Liver (tissue), 9 donors: Measurements from ENCODE around the gene DOCK1. TPM values are rescaled to one million over a fixed set of nuclear protein-coding genes. Genes with fewer than 3 reads are reported as not detected.

Experiments used
- DNase-seq: peaks from one replicate; pipeline ENCODE4 v3.0.0-alpha.2; 2017; ENCODE audit warnings: low spot score
- H3K27ac ChIP-seq, 2 donors: one replicate each; pipeline ENCODE4 v1.7.0; 2013; ENCODE audit warnings: inconsistent platforms in 2 of 2, low read length in 2 of 2, control low read depth in 1 of 2, low read depth in 1 of 2, mild to moderate bottlenecking in 1 of 2
- H3K27me3 ChIP-seq, 4 donors: one replicate each; pipeline versions ENCODE4 v1.6.1 to v1.7.0; 2013; ENCODE audit warnings: low read length in 3 of 4, inconsistent platforms in 1 of 4, mild to moderate bottlenecking in 1 of 4, moderate library complexity in 1 of 4; ENCODE audit not compliant: control insufficient read depth in 4 of 4, insufficient read depth in 4 of 4
- H3K36me3 ChIP-seq, 4 donors: one replicate each; pipeline versions ENCODE4 v1.6.1 to v1.7.0; 2013; ENCODE audit warnings: low read length in 3 of 4, mild to moderate bottlenecking in 3 of 4, low read depth in 1 of 4, moderate library complexity in 1 of 4; ENCODE audit not compliant: control insufficient read depth in 4 of 4, insufficient read depth in 3 of 4
- H3K4me1 ChIP-seq, 4 donors: one replicate each; pipeline versions ENCODE4 v1.6.1 to v1.7.0; 2013; ENCODE audit warnings: low read length in 3 of 4, mild to moderate bottlenecking in 3 of 4, moderate library complexity in 1 of 4; ENCODE audit not compliant: control insufficient read depth in 4 of 4, insufficient read depth in 4 of 4
- H3K4me3 ChIP-seq, 3 donors: one replicate each; pipeline versions ENCODE4 v1.6.1 to v1.7.0; 2013; ENCODE audit warnings: low read length in 3 of 3, control low read depth in 1 of 3, low read depth in 1 of 3, mild to moderate bottlenecking in 1 of 3
- H3K9ac ChIP-seq, 2 donors: one replicate each; pipeline ENCODE4 v1.7.0; 2013; ENCODE audit warnings: low read length in 2 of 2, mild to moderate bottlenecking in 2 of 2, moderate library complexity in 2 of 2, control low read depth in 1 of 2, low read depth in 1 of 2
- H3K9me3 ChIP-seq, 4 donors: one replicate each; pipeline versions ENCODE4 v1.6.1 to v1.7.0; 2013; ENCODE audit warnings: low read length in 3 of 4; ENCODE audit not compliant: control insufficient read depth in 4 of 4
- ATF3 ChIP-seq: IDR thresholded peaks from 2 replicates; pipeline ENCODE4 v1.6.1; 2016; ENCODE audit warnings: antibody characterized with exemption
- EGR1 ChIP-seq, 2 donors: IDR thresholded peaks; 2 replicates each; pipeline ENCODE4 v1.6.1; 2016 to 2018; ENCODE audit warnings: antibody characterized with exemption in 2 of 2, low read depth in 2 of 2
- FOXA2 ChIP-seq: IDR thresholded peaks from 2 replicates; pipeline ENCODE4 v1.6.1; 2016; ENCODE audit warnings: antibody characterized with exemption
- GABPA ChIP-seq, 2 donors: IDR thresholded peaks in 1 of 2; conservative IDR thresholded peaks in 1 of 2; 2 replicates each; pipeline ENCODE4 v1.6.1; 2016; ENCODE audit warnings: antibody characterized with exemption in 2 of 2, mild to moderate bottlenecking in 1 of 2, moderate library complexity in 1 of 2
- HNF4A ChIP-seq, 2 donors: conservative IDR thresholded peaks; 2 replicates each; pipeline ENCODE4 v1.6.1; 2016; ENCODE audit warnings: antibody characterized with exemption in 2 of 2, mild to moderate bottlenecking in 2 of 2
- HNF4G ChIP-seq: IDR thresholded peaks from 2 replicates; pipeline ENCODE4 v1.6.1; 2016; ENCODE audit warnings: antibody characterized with exemption
- NR2F2 ChIP-seq: IDR thresholded peaks from 2 replicates; pipeline ENCODE4 v1.6.1; 2016; ENCODE audit warnings: antibody characterized with exemption
- RAD21 ChIP-seq, 2 donors: IDR thresholded peaks; 2 replicates each; pipeline ENCODE4 v1.6.1; 2016; ENCODE audit warnings: antibody characterized with exemption in 2 of 2, mild to moderate bottlenecking in 2 of 2
- SP1 ChIP-seq: IDR thresholded peaks from 2 replicates; pipeline ENCODE4 v1.6.1; 2018; ENCODE audit warnings: antibody characterized with exemption, mild to moderate bottlenecking
- TAF1 ChIP-seq: conservative IDR thresholded peaks from 2 replicates; pipeline ENCODE4 v1.6.1; 2016; ENCODE audit warnings: antibody characterized with exemption, mild to moderate bottlenecking
- YY1 ChIP-seq: IDR thresholded peaks from 2 replicates; pipeline ENCODE4 v1.6.1; 2016; ENCODE audit warnings: antibody characterized with exemption, mild to moderate bottlenecking
- ZBTB33 ChIP-seq: IDR thresholded peaks from 2 replicates; pipeline ENCODE4 v1.6.1; 2016; ENCODE audit warnings: antibody characterized with exemption
- WGBS: extraction: QIAGEN DNeasy Blood & Tissue Kit; methylation state at CpG from one replicate; pipeline ENCODE4 v1.1.7; 2013; 5-methylcytosine and 5-hydroxymethylcytosine counted together
- polyA plus RNA-seq, 2 donors: library from polyadenylated mRNA; stranded (reverse) in 1 of 2; unstranded in 1 of 2; fragments of 200-250 nt in 1 of 2; fragments of >200 nt in 1 of 2; fragmentation: Nextera tagmentation in 1 of 2; extraction: Ambion mirVana in 1 of 2; gene quantifications; one replicate each; pipeline versions ENCODE4 v1.2.1 to v1.2.3, GENCODE V29; 2013 to 2015
- total RNA-seq, 2 donors: library from RNA; depleted of rRNA; stranded (reverse); fragments of >200 nt; gene quantifications; one replicate each; pipeline ENCODE4 v1.2.3, GENCODE V29; 2014
- TF ChIP-seq, protein P1 (sequence below): IDR thresholded peaks from 2 replicates; pipeline ENCODE4 v1.6.1; 2016; ENCODE audit warnings: antibody characterized with exemption
- TF ChIP-seq, protein P2 (sequence below): fragments of 150-350 bp; IDR thresholded peaks from 2 replicates; pipeline ENCODE4 v1.5.1; 2017; ENCODE audit warnings: improper control_type of control experiment, low read depth, low read length; ENCODE audit not compliant: missing input control
- donor health status: healthy.
- donor health status: healthy.
- donor health status: healthy.
- donor health status: healthy.
- donor health status: healthy.

The DOCK1 gene
- total and polyA plus RNA-seq, 4 donors: 3.8 to 28.8 (median 9.1) TPM

GRCh38 chr10:127450644-127451043 lies 545.4 kb downstream of the DOCK1 start:
- no peaks in the 10 kb centered on the region for H3K9me3 ChIP-seq
- peaks cover 0 to 27% (median 8%) of the 10 kb centered on the region in 4 donors for H3K36me3 ChIP-seq
- H3K4me1 ChIP-seq: no peaks in the 10 kb centered on the region
- no peak overlapping the region for H3K27ac ChIP-seq
- no peak for TF ChIP-seq RAD21 (IDR thresholded peaks at IDR 0.05)
- TF ChIP-seq EGR1 (IDR thresholded peaks at IDR 0.05; ENCODE audit: low read depth in 2 of 2): no peak
- TF ChIP-seq NR2F2: no peak
- no peak for TF ChIP-seq ATF3
- no peak for TF ChIP-seq HNF4A (conservative IDR thresholded peaks at IDR 0.05)
- TF ChIP-seq GABPA (IDR thresholded peaks at IDR 0.05 in 1 of 2, conservative IDR thresholded peaks at IDR 0.05 in 1 of 2): no peak
- TF ChIP-seq SP1: no peak
- TF ChIP-seq, protein P1, sequence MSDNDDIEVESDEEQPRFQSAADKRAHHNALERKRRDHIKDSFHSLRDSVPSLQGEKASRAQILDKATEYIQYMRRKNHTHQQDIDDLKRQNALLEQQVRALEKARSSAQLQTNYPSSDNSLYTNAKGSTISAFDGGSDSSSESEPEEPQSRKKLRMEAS: no peak
- no peak for TF ChIP-seq ZBTB33
- TF ChIP-seq, protein P2, sequence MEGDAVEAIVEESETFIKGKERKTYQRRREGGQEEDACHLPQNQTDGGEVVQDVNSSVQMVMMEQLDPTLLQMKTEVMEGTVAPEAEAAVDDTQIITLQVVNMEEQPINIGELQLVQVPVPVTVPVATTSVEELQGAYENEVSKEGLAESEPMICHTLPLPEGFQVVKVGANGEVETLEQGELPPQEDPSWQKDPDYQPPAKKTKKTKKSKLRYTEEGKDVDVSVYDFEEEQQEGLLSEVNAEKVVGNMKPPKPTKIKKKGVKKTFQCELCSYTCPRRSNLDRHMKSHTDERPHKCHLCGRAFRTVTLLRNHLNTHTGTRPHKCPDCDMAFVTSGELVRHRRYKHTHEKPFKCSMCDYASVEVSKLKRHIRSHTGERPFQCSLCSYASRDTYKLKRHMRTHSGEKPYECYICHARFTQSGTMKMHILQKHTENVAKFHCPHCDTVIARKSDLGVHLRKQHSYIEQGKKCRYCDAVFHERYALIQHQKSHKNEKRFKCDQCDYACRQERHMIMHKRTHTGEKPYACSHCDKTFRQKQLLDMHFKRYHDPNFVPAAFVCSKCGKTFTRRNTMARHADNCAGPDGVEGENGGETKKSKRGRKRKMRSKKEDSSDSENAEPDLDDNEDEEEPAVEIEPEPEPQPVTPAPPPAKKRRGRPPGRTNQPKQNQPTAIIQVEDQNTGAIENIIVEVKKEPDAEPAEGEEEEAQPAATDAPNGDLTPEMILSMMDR: no peak
- no peak for TF ChIP-seq FOXA2
- no peaks in the 10 kb centered on the region for H3K27me3 ChIP-seq
- DNase-seq: no peak
- 69% methylated on average over 4 of the region's 4 CpGs for WGBS
- no peak overlapping the region for H3K4me3 ChIP-seq
- H3K9ac ChIP-seq: no peak overlapping the region

DNA sequence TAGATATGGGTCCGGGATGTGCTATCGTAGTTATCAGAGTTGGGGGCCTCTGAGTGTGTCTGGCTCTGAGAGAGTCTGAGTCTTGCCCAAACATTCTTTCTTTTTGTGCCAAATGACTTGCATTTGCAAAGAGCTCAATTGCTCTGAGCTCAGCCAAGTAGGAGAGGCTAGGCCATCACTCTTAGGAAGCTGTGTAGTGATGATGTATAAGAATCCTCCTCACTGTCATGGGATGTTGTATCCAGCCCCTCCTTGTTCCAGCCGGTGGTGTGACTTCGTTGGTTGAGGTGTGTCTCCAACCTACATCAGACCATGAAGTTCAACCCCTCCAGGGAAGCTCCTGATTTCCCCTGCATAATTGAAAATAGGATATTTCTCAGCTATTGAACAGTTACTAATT lies 546.4 kb downstream of the DOCK1 start:
- Histone ChIP-seq H3K36me3 (peaks cover 0 to 27% (median 8%) of the 10 kb centered on the region in 4 donors), H3K27me3 (no peaks in the 10 kb centered on the region), H3K4me3 (no peak overlapping the region), H3K4me1 (no peaks in the 10 kb centered on the region), H3K27ac (no peak overlapping the region), H3K9me3 (no peaks in the 10 kb centered on the region), H3K9ac (no peak overlapping the region)
- no peak for DNase-seq
- no peak for TF ChIP-seq HNF4A (conservative IDR thresholded peaks at IDR 0.05)
- TF ChIP-seq YY1: no peak
- TF ChIP-seq FOXA2: no peak
- no peak for TF ChIP-seq HNF4G
- no peak for TF ChIP-seq ATF3
- TF ChIP-seq RAD21 (IDR thresholded peaks at IDR 0.05): no peak
- no peak for TF ChIP-seq EGR1 (IDR thresholded peaks at IDR 0.05; ENCODE audit: low read depth in 2 of 2)
- 94% methylated on average over 4 of the region's 4 CpGs for WGBS

DNA sequence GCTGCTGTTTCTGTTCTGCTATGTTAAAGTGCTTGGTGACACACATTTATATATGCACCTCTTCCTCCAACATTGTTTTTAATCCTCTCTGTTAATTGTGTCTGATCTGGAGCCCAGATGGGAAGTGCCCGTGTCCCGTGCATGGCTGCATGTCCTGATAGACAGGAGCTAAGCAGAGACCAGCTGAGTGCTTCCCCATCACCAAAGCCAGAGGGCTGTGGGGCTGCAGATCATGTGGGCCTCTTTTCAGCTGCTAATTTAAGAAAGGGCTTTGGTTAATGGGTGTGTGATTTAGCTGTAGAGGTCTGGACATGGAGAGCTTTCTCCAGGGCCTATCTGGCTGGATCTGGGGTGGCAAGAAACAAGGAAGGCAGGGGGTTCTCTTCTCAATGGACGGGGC lies 547.3 kb downstream of the DOCK1 start:
- Histone ChIP-seq H3K4me1 (no peaks in the 10 kb centered on the region), H3K27me3 (no peaks in the 10 kb centered on the region), H3K4me3 (no peak overlapping the region), H3K36me3 (peaks cover 0 to 21% (median 8%) of the 10 kb centered on the region in 4 donors), H3K9me3 (no peaks in the 10 kb centered on the region), H3K9ac (no peak overlapping the region), H3K27ac (no peak overlapping the region)
- no peak for DNase-seq
- WGBS: 94% methylated on average over 3 of the region's 3 CpGs
- TF ChIP-seq, protein P2: no peak
- TF ChIP-seq ZBTB33 (no peak), TAF1 (no peak), YY1 (no peak), SP1 (no peak)
